MCF 10A (cell line): Measurements from ENCODE around the gene HPSE2. TPM values are rescaled to one million over a fixed set of nuclear protein-coding genes. Genes with fewer than 3 reads are reported as not detected.

Source experiments
- BruUV-seq: library from RNA; stranded (reverse); fragments of 400-500 nt; replicated peaks from 2 replicates; lab custom pipeline; 2021; lab: Mats Ljungman, UMichigan
- CTCF ChIA-PET: fragments of 300-600 bp; sonication (Branson Sonifier 250); formaldehyde crosslinking; extraction: SDS; loops from one replicate; lab custom pipeline; 2021; ENCODE audit warnings: antibody characterized with exemption, inconsistent platforms; lab: Yijun Ruan, JAX
- POLR2A ChIA-PET: fragments of 300-600, 350-650 bp; sonication (Branson Sonifier 250); formaldehyde crosslinking; extraction: SDS; loops from one replicate; lab custom pipeline; 2020; ENCODE audit warnings: antibody characterized with exemption, inconsistent platforms; lab: Yijun Ruan, JAX
- DNase-seq: peaks from one replicate; pipeline ENCODE4 v3.0.0-alpha.2; 2018; ENCODE audit not compliant: unreplicated experiment
- H3K27ac Mint-ChIP-seq: one replicate; pipeline ENCODE4 v1.8.0; 2022; ENCODE audit warnings: mild to moderate bottlenecking, low read depth, mixed read lengths; ENCODE audit not compliant: unreplicated experiment
- H3K27me3 Mint-ChIP-seq: one replicate; pipeline ENCODE4 v1.8.0; 2022; ENCODE audit warnings: mixed read lengths; ENCODE audit not compliant: insufficient read depth, unreplicated experiment
- H3K36me3 Mint-ChIP-seq: one replicate; pipeline ENCODE4 v1.8.0; 2022; ENCODE audit warnings: mild to moderate bottlenecking, moderate library complexity, mixed read lengths; ENCODE audit not compliant: insufficient read depth, unreplicated experiment
- H3K4me1 Mint-ChIP-seq: one replicate; pipeline ENCODE4 v1.8.0; 2022; ENCODE audit warnings: mixed read lengths; ENCODE audit not compliant: insufficient read depth, unreplicated experiment
- H3K4me3 Mint-ChIP-seq: one replicate; pipeline ENCODE4 v1.8.0; 2022; ENCODE audit warnings: mild to moderate bottlenecking, moderate library complexity, mixed read lengths; ENCODE audit not compliant: unreplicated experiment
- H3K9me3 Mint-ChIP-seq: one replicate; pipeline ENCODE4 v1.8.0; 2022; ENCODE audit warnings: mixed read lengths; ENCODE audit not compliant: unreplicated experiment
- CTCF ChIP-seq: fragments of 200-600 bp; IDR thresholded peaks from one replicate; pipeline ENCODE4 v1.8.0; 2022; ENCODE audit warnings: antibody characterized with exemption, mild to moderate bottlenecking; ENCODE audit not compliant: unreplicated experiment
- intact Hi-C: fragments of 100-400 bp; cut with micrococcal nuclease; formaldehyde crosslinking; loops from 2 replicates; pipeline ENCODE4 v1.14.1; 2022
- total RNA-seq: library from RNA; stranded (reverse); gene quantifications from 2 replicates; pipeline ENCODE4 v1.2.3, GENCODE V29; 2022

HPSE2 gene
- total RNA-seq, 1 experiment from 2014 or later = not detected

GRCh38 chr10:98466861-98467505 lies 768.7 kb downstream of the HPSE2 start:
- ChIA-PET POLR2A (interaction anchor here (0.6 kb wide), 1 partner anchor 810 kb away, joined by 3 read pairs; no protein-coding TSS in a partner anchor), CTCF (interaction anchor here (0.5 to 2.6 kb wide), 51 partner anchors 9 to 1591 kb away, joined by 3 to 22 read pairs (median 3); partner anchors contain the start of gene HPS1)
- Mint-ChIP-seq H3K27ac (no peak overlapping the region), H3K4me3 (peak overlapping the region; percentile 69), H3K36me3 (no peaks in the 10 kb centered on the region), H3K4me1 (no peaks in the 10 kb centered on the region), H3K27me3 (peaks cover 1% of the 10 kb centered on the region), H3K9me3 (no peaks in the 10 kb centered on the region)
- intact Hi-C loops = loop anchor here (1.0 to 10.0 kb wide), 9 partner anchors 197 to 904 kb away; partner anchors contain the start of gene LOXL4
- no TSS peak for BruUV-seq
- TF ChIP-seq CTCF = no peak
- DNase-seq = no peak

DNA sequence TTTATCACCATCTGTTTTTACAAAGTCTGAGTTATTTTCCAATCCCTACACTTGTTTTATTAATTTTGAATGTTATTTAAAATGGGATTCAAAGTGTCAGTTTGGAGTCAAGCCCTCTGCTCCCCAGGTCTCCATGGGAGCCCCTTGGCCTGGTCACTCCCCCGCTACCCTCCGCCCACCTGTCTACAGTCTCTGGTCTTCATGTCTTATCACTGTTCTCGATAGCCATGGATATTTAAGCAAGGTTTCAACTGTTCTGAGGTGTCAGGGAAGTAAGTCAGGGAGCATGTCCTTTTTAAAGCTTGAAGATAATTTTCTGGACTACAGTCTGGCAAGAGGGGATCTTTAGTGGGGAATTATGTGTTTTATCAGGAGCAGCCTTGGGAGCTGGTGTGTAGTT lies 769.8 kb downstream of the HPSE2 start:
- TF ChIP-seq CTCF = no peak
- H3K36me3 Mint-ChIP-seq = no peaks in the 10 kb centered on the region
- ChIA-PET POLR2A (no interaction called here), CTCF (interaction anchor here (0.5 to 2.6 kb wide), 10 partner anchors 20 to 1053 kb away, joined by 3 to 21 read pairs (median 4); partner anchors contain the start of gene HPS1)
- H3K4me1 Mint-ChIP-seq = peaks cover 5% of the 10 kb centered on the region
- BruUV-seq = no TSS peak
- H3K27me3 Mint-ChIP-seq = no peaks in the 10 kb centered on the region
- no peak for DNase-seq
- intact Hi-C loops = loop anchor here (2.0 to 10.0 kb wide), 3 partner anchors 201 to 905 kb away; partner anchors contain the start of gene LOXL4
- H3K9me3 Mint-ChIP-seq = no peaks in the 10 kb centered on the region
- H3K4me3 Mint-ChIP-seq = no peak overlapping the region
- H3K27ac Mint-ChIP-seq = peak overlapping the region; percentile 21

- no peak overlapping the region for H3K4me3 Mint-ChIP-seq
- no peaks in the 10 kb centered on the region for H3K36me3 Mint-ChIP-seq
- TF ChIP-seq CTCF = no peak
- BruUV-seq = no TSS peak
- intact Hi-C loops = loop anchor here (10.0 kb wide), 2 partner anchors 199 to 391 kb away; partner anchors contain the start of gene LOXL4
- ChIA-PET CTCF (interaction anchor here (0.5 kb wide), 1 partner anchor 162 kb away, joined by 4 read pairs; no protein-coding TSS in a partner anchor), POLR2A (no interaction called here)
- H3K4me1 Mint-ChIP-seq = peaks cover 8% of the 10 kb centered on the region
- H3K27ac Mint-ChIP-seq = no peak overlapping the region
- H3K9me3 Mint-ChIP-seq = no peaks in the 10 kb centered on the region
- H3K27me3 Mint-ChIP-seq = no peaks in the 10 kb centered on the region
- DNase-seq = no peak
Observed at GRCh38 chr10:98463976-98464754, 771.5 kb downstream of the HPSE2 start.

GRCh38 chr10:98463016-98463415 lies 772.6 kb downstream of the HPSE2 start:
- ChIA-PET CTCF (interaction anchor here (0.6 kb wide), 1 partner anchor 578 kb away, joined by 4 read pairs; no protein-coding TSS in a partner anchor), POLR2A (no interaction called here)
- Mint-ChIP-seq H3K27me3 (peaks cover 6% of the 10 kb centered on the region), H3K4me3 (no peak overlapping the region), H3K36me3 (no peaks in the 10 kb centered on the region), H3K27ac (no peak overlapping the region), H3K4me1 (peaks cover 13% of the 10 kb centered on the region), H3K9me3 (no peaks in the 10 kb centered on the region)
- intact Hi-C loops = loop anchor here (10.0 kb wide), 2 partner anchors 198 to 392 kb away; partner anchors contain the start of gene LOXL4
- no TSS peak for BruUV-seq
- TF ChIP-seq CTCF = no peak
- no peak for DNase-seq
